ENCODE measurements around the gene RNF167. TPM values are rescaled to one million over a fixed set of nuclear protein-coding genes. Genes with fewer than 3 reads are reported as not detected.

Gene RNF167
- total RNA-seq, 2 donors from 2014 or later = 92.1 to 120 TPM

GRCh38 chr17:4931963-4932362 lies 8.1 kb upstream of the RNF167 start, which contains the start of gene GP1BA:
Gene GP1BA, plus strand, starts transcription at chr17:4932277. Its CDS starts 328 bp downstream, at chr17:4932605.
- no peak within 1 kb of the TSS for H3K4me3 ChIP-seq
- no peak for TF ChIP-seq CTCF (IDR thresholded peaks at IDR 0.05)

GRCh38 chr17:4932756-4933155 lies 7.3 kb upstream of the RNF167 start:
- intact Hi-C loops (cut with DNase I) = no loop called here
- H3K4me3 ChIP-seq = no peak overlapping the region
- no peak for DNase-seq

More at GRCh38 chr17:4931963-4932362, 8.1 kb upstream of the RNF167 start, which contains the start of gene GP1BA:
- intact Hi-C loops (cut with DNase I) = no loop called here
- Histone ChIP-seq H3K36me3 (no peaks in the 10 kb centered on the region), H3K9me3 (no peaks in the 10 kb centered on the region), H3K27ac (no peak within 1 kb of the TSS), H3K4me1 (no peaks in the 10 kb centered on the region), H3K27me3 (no peaks in the 10 kb centered on the region), H3K9ac (ENCODE audit: low read depth in 2 of 2, low read length in 2 of 2) (no peak within 1 kb of the TSS)
- DNase-seq = no peak

GRCh38 chr17:4933646-4934045 lies 6.4 kb upstream of the RNF167 start:
- H3K9ac ChIP-seq (ENCODE audit: low read depth in 2 of 2, low read length in 2 of 2) = no peak overlapping the region
- TF ChIP-seq CTCF (IDR thresholded peaks at IDR 0.05) = no peak
- intact Hi-C loops (cut with DNase I) = no loop called here

More at GRCh38 chr17:4932756-4933155, 7.3 kb upstream of the RNF167 start:
- Histone ChIP-seq H3K9ac (ENCODE audit: low read depth in 2 of 2, low read length in 2 of 2) (no peak overlapping the region), H3K27ac (no peak overlapping the region), H3K9me3 (no peaks in the 10 kb centered on the region), H3K36me3 (peaks cover 4% of the 10 kb centered on the region), H3K4me1 (no peaks in the 10 kb centered on the region), H3K27me3 (no peaks in the 10 kb centered on the region)
- no peak for TF ChIP-seq CTCF (IDR thresholded peaks at IDR 0.05)

GRCh38 chr17:4934173-4934979 lies 5.7 kb upstream of the RNF167 start:
- DNase-seq = no peak
- TF ChIP-seq CTCF (IDR thresholded peaks at IDR 0.05) = no peak
- H3K27ac ChIP-seq = no peak overlapping the region
- peak overlapping the region in 1 of 2 donors; percentile 51 for H3K9ac ChIP-seq (ENCODE audit: low read depth in 2 of 2, low read length in 2 of 2)
- intact Hi-C loops (cut with DNase I) = no loop called here
- H3K4me1 ChIP-seq = peaks cover 7% of the 10 kb centered on the region
- no peaks in the 10 kb centered on the region for H3K9me3 ChIP-seq
- peaks cover 9% of the 10 kb centered on the region for H3K36me3 ChIP-seq
- no peak overlapping the region for H3K4me3 ChIP-seq
- H3K27me3 ChIP-seq = no peaks in the 10 kb centered on the region

More at GRCh38 chr17:4933646-4934045, 6.4 kb upstream of the RNF167 start:
- Histone ChIP-seq H3K4me1 (peaks cover 3% of the 10 kb centered on the region), H3K27ac (no peak overlapping the region), H3K27me3 (no peaks in the 10 kb centered on the region), H3K36me3 (peaks cover 9% of the 10 kb centered on the region), H3K9me3 (no peaks in the 10 kb centered on the region), H3K4me3 (no peak overlapping the region)
- DNase-seq = no peak

- no peak for DNase-seq
- intact Hi-C loops (cut with DNase I) = loop anchor here (5.0 kb wide), 1 partner anchor 62 kb away; the partner anchor contains the start of genes INCA1 and KIF1C
Observed at GRCh38 chr17:4935650-4936049, 4.4 kb upstream of the RNF167 start.

More at GRCh38 chr17:4935650-4936049, 4.4 kb upstream of the RNF167 start:
- no peak overlapping the region for H3K4me3 ChIP-seq
- H3K4me1 ChIP-seq = peaks cover 7% of the 10 kb centered on the region
- no peak overlapping the region for H3K27ac ChIP-seq
- H3K36me3 ChIP-seq = peaks cover 9% of the 10 kb centered on the region
- H3K9me3 ChIP-seq = no peaks in the 10 kb centered on the region
- H3K9ac ChIP-seq (ENCODE audit: low read depth in 2 of 2, low read length in 2 of 2) = no peak overlapping the region
- TF ChIP-seq CTCF (IDR thresholded peaks at IDR 0.05) = no peak
- no peaks in the 10 kb centered on the region for H3K27me3 ChIP-seq

All from colonic mucosa (tissue), 4 donors.